ENCODE results near the gene ESYT3.

Gene ESYT3

GRCh38 chr3:138496436-138496835 lies 62.0 kb downstream of the ESYT3 start:
- ChIA-PET CTCF (interaction anchor here (1.2 kb wide), 1 partner anchor 17 kb away, joined by 4 read pairs; no protein-coding TSS in a partner anchor), POLR2A (no interaction called here)
- no peaks in the 10 kb centered on the region for H3K4me1 ChIP-seq (ENCODE audit: control insufficient read depth, insufficient read depth, low read length)
- no peak overlapping the region for H3K4me3 ChIP-seq (ENCODE audit: low read depth, low read length)
- peaks cover 0 to 24% of the 10 kb centered on the region in 2 experiments; a peak in 2 of 3 replicates for H3K36me3 ChIP-seq (ENCODE audit: control insufficient read depth in 2 of 2, insufficient read depth in 1 of 2, low read length in 2 of 2)
- H3K27ac ChIP-seq (ENCODE audit: extremely low read depth, low read depth, low read length): no peak overlapping the region
- TF ChIP-seq INSM2 (tag by site-specific recombination; IDR thresholded peaks at IDR 0.05) (no peak), ZNF16 (tag by site-specific recombination; IDR thresholded peaks at IDR 0.05; ENCODE audit: low read depth) (no peak), ZBTB44 (tag by site-specific recombination; IDR thresholded peaks at IDR 0.05) (no peak), ZBTB7A (tag by site-specific recombination; IDR thresholded peaks at IDR 0.05; ENCODE audit: low read depth) (no peak), ZNF561 (tag by site-specific recombination; IDR thresholded peaks at IDR 0.05; ENCODE audit: borderline replicate concordance) (no peak), TRIM28 (IDR thresholded peaks at IDR 0.05; ENCODE audit: borderline replicate concordance, low read length) (no peak), IKZF3 (tag by site-specific recombination; IDR thresholded peaks at IDR 0.05) (no peak), SETDB1 (IDR thresholded peaks at IDR 0.05; ENCODE audit: insufficient read length, low read length) (no peak), ZNF791 (tag by site-specific recombination; IDR thresholded peaks at IDR 0.05) (no peak), ZNF10 (tag by site-specific recombination; IDR thresholded peaks at IDR 0.05) (no peak), ZNF292 (tag by site-specific recombination; IDR thresholded peaks at IDR 0.05; ENCODE audit: borderline replicate concordance, low read depth) (no peak), ZNF571 (tag by site-specific recombination; IDR thresholded peaks at IDR 0.05) (no peak), ZNF140 (tag by site-specific recombination; IDR thresholded peaks at IDR 0.05) (no peak), CTCF (tag by site-specific recombination; IDR thresholded peaks at IDR 0.05) (no peak), ZNF629 (tag by site-specific recombination; IDR thresholded peaks at IDR 0.05) (no peak), ZBTB8A (tag by site-specific recombination; IDR thresholded peaks at IDR 0.05) (no peak), ZNF488 (tag by site-specific recombination; IDR thresholded peaks at IDR 0.05) (no peak)
- H3K9me3 ChIP-seq (ENCODE audit: control insufficient read depth, insufficient read depth, low read depth, low read length): no peaks in the 10 kb centered on the region

GRCh38 chr3:138497021-138497420 lies 62.6 kb downstream of the ESYT3 start:
- CTCF ChIA-PET: no interaction called here
- Histone ChIP-seq H3K9me3 (ENCODE audit: control insufficient read depth, insufficient read depth, low read depth, low read length) (no peaks in the 10 kb centered on the region), H3K36me3 (ENCODE audit: control insufficient read depth in 2 of 2, insufficient read depth in 1 of 2, low read length in 2 of 2) (peaks cover 0 to 24% of the 10 kb centered on the region in 2 experiments; a peak in 2 of 3 replicates), H3K4me3 (ENCODE audit: low read depth, low read length) (no peak overlapping the region), H3K4me1 (ENCODE audit: control insufficient read depth, insufficient read depth, low read length) (no peaks in the 10 kb centered on the region), H3K27ac (ENCODE audit: extremely low read depth, low read depth, low read length) (no peak overlapping the region)
- POLR2A ChIA-PET: no interaction called here
- TF ChIP-seq RBAK (tag by site-specific recombination; IDR thresholded peaks at IDR 0.05) (no peak), GLI4 (tag by site-specific recombination; IDR thresholded peaks at IDR 0.05) (no peak), ZNF19 (tag by site-specific recombination; IDR thresholded peaks at IDR 0.05; ENCODE audit: low read depth) (no peak), BCL11B (tag by site-specific recombination; IDR thresholded peaks at IDR 0.05; ENCODE audit: low read depth) (no peak), ZNF560 (tag by site-specific recombination; IDR thresholded peaks at IDR 0.05; ENCODE audit: borderline replicate concordance) (no peak), ZNF629 (tag by site-specific recombination; IDR thresholded peaks at IDR 0.05) (no peak), ZNF155 (tag by site-specific recombination; IDR thresholded peaks at IDR 0.05) (no peak)
